Activated T-cell treated with anti-CD3 and anti-CD28 coated beads, Interleukin-2, amount 50 U/mL, for 4 hours (primary cell): ENCODE measurements around the gene RARRES2. TPM values are rescaled to one million over a fixed set of nuclear protein-coding genes. Genes with fewer than 3 reads are reported as not detected.

Source experiments
- ATAC-seq, 2 donors: fragments of 200-7000 bp; cut with Tn5 transposase; one replicate each; pipeline ENCODE4 v1.10.0; 2021
- DNase-seq: peaks from one replicate; pipeline ENCODE4 v3.0.0-alpha.2; 2020
- H3K27me3 Mint-ChIP-seq: one replicate; pipeline ENCODE4 v1.8.0; 2021; ENCODE audit warnings: low read depth, mixed read lengths
- H3K36me3 Mint-ChIP-seq: one replicate; pipeline ENCODE4 v1.8.0; 2022; ENCODE audit warnings: mixed read lengths; ENCODE audit not compliant: insufficient read depth
- H3K4me1 Mint-ChIP-seq: one replicate; pipeline ENCODE4 v1.8.0; 2021; ENCODE audit warnings: low read depth, mixed read lengths
- H3K4me3 Mint-ChIP-seq: one replicate; pipeline ENCODE4 v1.8.0; 2021; ENCODE audit warnings: mild to moderate bottlenecking, moderate library complexity, mixed read lengths
- H3K9me3 Mint-ChIP-seq: one replicate; pipeline ENCODE4 v1.8.0; 2021; ENCODE audit warnings: mixed read lengths
- total RNA-seq, 3 donors: library from RNA; stranded (reverse); gene quantifications; one replicate each; pipeline ENCODE4 v1.2.1, GENCODE V29; 2021

The RARRES2 gene
- total RNA-seq, 3 donors from 2014 or later, result 1.2 to 1.4 (median 1.3) TPM

DNA sequence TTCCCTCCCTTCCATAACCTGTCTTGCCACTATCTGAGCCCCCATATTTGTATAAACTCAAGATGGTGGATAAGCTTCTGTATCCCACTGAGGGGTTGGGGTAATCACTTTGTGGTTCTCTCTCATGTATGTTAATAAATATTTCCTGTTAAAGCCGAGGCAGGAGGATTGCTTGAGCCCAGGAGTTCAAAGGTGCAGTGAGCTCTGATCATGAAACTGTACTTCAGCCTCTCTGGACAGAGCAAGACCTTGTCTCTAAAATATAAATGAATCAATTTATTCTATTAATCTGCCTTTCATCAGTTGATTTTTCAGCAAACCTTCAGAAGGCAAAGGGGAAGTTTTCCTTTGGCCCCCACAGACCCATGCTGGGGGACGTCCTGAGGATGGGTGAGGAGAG, 1.8 kb upstream of the RARRES2 start:
- H3K9me3 Mint-ChIP-seq, result no peaks in the 10 kb centered on the region
- H3K4me3 Mint-ChIP-seq, result no peak overlapping the region
- DNase-seq, result no peak
- no peaks in the 10 kb centered on the region for H3K36me3 Mint-ChIP-seq
- peaks cover 11% of the 10 kb centered on the region for H3K4me1 Mint-ChIP-seq
- ATAC-seq, result no peak
- peaks cover 49% of the 10 kb centered on the region for H3K27me3 Mint-ChIP-seq

DNA sequence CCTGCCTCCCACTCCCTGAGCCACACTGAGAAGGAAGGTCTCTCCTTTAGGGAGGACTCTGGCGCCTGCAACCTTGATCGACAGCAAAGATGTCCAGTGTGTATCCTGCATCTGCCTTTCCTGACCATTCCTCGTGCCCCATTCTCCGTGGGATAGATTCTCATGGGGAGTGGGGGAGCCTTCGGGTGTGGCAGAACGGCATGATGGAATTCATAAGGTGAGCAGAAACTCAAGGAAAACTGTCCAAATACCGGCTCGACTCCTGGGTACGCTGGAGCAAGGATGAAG, 636 bp upstream of the RARRES2 start:
- Mint-ChIP-seq H3K9me3 (no peaks in the 10 kb centered on the region), H3K27me3 (peaks cover 49% of the 10 kb centered on the region), H3K4me3 (no peak overlapping the region), H3K36me3 (peaks cover 6% of the 10 kb centered on the region), H3K4me1 (peaks cover 11% of the 10 kb centered on the region)
- DNase-seq (no peak), ATAC-seq (no peak)

DNA sequence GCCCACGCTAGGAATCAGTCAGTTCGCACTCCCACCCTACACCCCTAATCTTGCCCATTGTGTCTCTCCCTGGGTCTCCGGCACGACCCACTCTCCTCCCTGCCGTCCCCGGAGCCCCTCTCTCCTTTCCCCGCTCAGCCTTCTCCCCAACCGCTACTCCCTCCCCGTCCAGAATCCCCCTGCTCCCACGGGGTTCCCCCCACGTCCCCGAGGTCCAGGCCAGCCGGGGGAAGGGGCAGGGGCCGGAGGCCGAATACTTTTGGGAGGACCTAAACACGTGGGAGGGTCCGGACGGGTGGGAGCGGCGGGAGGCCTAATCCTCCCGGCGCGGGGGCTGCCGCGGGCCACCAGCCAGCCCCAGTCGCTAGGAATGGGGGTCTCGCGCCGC, 560 bp downstream of the RARRES2 start:
- ATAC-seq (no peak), DNase-seq (no peak)
- Mint-ChIP-seq H3K4me3 (no peak overlapping the region), H3K9me3 (no peaks in the 10 kb centered on the region), H3K27me3 (peaks cover 41% of the 10 kb centered on the region), H3K36me3 (peaks cover 9% of the 10 kb centered on the region), H3K4me1 (peaks cover 11% of the 10 kb centered on the region)

DNA sequence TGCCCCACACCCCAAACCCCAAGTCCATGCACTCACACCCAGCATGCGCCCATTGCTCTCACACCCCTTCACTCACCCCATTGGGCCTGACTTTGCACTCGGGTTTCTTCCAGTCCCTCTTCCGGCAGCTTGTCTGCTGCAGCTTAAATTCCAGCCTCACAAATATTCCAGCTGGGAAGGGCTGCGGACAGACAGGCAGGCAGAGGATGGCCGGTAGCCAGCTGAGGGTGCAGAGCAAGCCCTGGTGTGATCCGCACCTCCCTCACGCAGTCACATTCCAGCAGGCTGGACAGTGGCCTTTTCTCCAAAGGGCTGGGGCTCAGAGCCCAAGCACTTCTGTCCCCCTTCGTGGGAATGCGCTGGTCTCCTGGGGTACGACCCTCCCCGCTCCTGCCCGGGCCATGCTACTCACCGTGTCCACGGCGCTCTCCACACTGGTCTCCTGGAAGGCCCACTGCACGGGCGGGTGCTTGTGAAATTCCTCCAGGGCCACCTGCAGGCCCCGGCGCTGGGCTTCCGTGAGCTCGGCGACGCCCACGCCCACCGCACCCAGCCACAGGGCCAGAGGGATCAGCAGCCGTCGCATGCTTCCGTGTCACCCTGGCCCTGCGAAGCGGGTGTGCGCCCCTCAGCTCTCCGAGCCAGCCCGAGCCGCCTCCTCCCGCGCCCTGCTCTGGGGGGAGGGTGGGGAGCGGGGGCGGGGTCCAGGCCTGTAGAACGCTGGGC, 1.2 kb downstream of the RARRES2 start:
- DNase-seq (no peak), ATAC-seq (peak; percentile 61 to 65)
- Mint-ChIP-seq H3K9me3 (no peaks in the 10 kb centered on the region), H3K27me3 (peaks cover 40% of the 10 kb centered on the region), H3K4me3 (no peak overlapping the region), H3K4me1 (peaks cover 11% of the 10 kb centered on the region), H3K36me3 (peaks cover 9% of the 10 kb centered on the region)

DNA sequence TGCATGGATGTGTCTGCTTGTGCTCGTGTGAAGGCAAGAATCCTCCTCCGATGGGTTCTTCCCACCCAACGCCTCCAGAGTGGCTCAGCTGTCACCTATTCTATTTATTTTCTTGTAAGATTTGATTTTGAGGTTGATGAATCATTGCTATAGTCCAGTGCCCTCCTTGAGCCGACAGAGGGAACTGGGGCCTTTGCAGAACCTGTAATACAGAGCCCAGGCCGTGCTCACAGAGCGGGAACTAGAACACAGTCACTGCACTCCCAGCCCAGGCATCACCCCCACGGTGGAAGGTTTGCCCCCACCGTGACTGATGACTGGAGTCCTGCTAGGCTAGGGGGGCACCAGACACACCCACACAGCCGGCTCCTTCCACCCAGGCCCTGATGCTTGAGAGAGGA, 2.0 kb downstream of the RARRES2 start:
- Mint-ChIP-seq H3K9me3 (no peaks in the 10 kb centered on the region), H3K4me3 (no peak overlapping the region), H3K4me1 (peaks cover 11% of the 10 kb centered on the region), H3K36me3 (peaks cover 9% of the 10 kb centered on the region), H3K27me3 (peaks cover 33% of the 10 kb centered on the region)
- ATAC-seq, result no peak
- no peak for DNase-seq

DNA sequence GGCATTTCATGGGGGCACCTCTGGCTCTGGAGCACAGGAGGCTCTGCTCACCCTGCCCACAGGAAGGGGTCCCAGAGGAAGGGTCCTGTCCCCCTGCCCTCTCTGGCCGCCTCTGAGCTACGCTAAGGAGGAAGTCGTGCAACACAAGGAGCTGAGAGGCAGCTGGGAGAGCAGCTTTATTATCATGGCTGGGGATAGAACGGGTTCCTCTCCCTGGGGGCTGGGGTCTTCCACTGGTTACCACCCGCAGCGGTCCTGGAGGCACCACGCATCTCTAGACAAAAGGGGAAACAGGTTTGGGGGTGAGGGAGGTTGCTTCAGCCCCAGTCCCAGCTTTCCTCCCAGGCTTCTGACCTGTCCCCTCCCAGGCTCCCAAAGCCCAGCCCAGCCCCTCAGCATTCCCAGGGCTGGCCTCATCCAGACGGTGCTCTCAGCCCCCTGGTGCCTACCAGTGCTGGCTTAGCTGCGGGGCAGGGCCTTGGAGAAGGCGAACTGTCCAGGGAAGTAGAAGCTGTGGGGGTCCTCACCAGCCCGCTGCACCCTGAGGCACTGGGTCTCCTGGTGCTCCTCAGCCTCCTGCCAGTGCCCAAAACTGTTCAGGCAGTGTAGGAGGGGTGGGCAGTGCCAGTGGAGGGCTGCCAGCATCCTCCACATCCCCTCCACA, 3.1 kb downstream of the RARRES2 start:
- Mint-ChIP-seq H3K9me3 (no peaks in the 10 kb centered on the region), H3K4me3 (no peak overlapping the region), H3K27me3 (peaks cover 26% of the 10 kb centered on the region), H3K4me1 (peaks cover 11% of the 10 kb centered on the region), H3K36me3 (peaks cover 9% of the 10 kb centered on the region)
- no peak for DNase-seq
- ATAC-seq, result no peak

DNA sequence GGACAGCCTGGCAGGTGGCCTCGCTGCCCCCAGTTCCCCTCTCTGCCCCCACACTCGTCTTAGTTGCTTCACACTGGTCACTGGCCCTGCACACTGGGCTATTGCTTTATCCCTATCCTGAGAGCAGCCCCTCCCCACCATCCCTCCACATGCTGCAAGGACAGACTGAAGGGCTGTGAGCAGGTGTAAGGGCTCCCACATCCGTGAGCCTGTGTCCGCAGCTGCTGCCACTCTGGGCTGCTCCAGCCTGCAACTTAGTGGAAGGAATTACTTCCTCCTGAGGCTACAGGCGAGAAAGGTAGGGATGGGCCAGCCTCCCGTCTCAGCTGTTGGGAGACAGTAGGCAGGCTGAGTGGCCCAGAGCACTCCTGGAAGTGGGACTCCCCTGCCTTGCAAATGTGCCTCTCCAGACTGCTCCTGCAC, 3.8 kb downstream of the RARRES2 start:
- H3K4me1 Mint-ChIP-seq, result peaks cover 11% of the 10 kb centered on the region
- no peaks in the 10 kb centered on the region for H3K9me3 Mint-ChIP-seq
- no peak for DNase-seq
- peaks cover 23% of the 10 kb centered on the region for H3K27me3 Mint-ChIP-seq
- H3K36me3 Mint-ChIP-seq, result peaks cover 9% of the 10 kb centered on the region
- ATAC-seq, result no peak
- H3K4me3 Mint-ChIP-seq, result no peak overlapping the region

DNA sequence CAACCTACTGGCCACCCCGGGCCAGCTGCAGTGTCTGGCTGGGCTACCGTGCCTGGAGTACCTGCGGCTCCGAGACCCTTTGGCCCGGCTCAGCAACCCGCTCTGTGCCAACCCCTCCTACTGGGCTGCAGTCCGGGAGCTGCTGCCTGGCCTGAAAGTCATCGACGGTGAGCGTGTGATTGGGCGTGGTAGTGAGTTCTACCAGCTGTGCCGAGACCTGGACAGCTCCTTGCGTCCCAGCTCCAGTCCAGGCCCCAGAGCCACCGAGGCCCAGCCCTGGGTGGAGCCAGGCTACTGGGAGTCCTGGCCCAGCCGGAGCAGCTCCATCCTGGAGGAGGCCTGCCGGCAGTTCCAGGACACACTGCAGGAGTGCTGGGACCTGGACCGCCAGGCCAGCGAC, 4.2 kb downstream of the RARRES2 start:
- Mint-ChIP-seq H3K36me3 (peaks cover 9% of the 10 kb centered on the region), H3K27me3 (peaks cover 19% of the 10 kb centered on the region), H3K4me1 (peaks cover 11% of the 10 kb centered on the region), H3K9me3 (no peaks in the 10 kb centered on the region), H3K4me3 (no peak overlapping the region)
- DNase-seq (no peak), ATAC-seq (no peak)

DNA sequence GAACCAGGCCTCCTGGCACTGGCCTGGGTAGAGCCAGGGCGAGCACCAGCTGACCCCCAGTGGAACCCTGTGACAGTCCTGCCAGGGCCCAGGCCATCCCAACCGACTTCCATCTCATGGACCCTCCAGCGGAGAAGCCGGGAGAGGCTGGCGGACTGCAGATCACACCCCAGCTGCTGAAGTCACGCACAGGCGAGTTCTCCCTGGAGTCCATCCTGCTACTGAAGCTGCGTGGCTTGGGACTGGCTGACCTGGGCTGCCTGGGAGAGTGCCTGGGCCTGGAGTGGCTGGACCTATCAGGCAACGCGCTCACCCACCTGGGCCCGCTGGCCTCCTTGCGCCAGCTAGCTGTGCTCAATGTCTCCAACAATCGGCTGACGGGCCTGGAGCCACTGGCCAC, 4.7 kb downstream of the RARRES2 start:
- ATAC-seq, result no peak
- Mint-ChIP-seq H3K4me1 (peaks cover 9% of the 10 kb centered on the region), H3K4me3 (no peak overlapping the region)

DNA sequence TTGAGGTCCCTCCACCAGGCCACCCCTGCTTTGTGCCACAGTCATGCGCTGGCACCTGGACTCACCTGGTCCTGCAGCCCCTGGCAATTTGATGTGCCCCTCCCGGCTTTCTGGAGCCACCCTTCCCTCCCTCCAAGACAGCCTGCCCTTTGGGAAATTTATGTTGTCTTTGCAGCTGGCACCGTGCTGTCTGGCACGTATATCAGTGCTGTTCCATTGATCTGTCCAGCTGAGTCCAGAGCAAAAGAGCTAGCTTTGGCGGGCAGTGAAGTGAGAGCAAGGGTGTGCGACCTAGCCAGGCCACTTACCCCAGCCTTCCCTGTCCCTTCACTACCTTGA, 5.7 kb downstream of the RARRES2 start:
- ATAC-seq (no peak), DNase-seq (no peak)
- Mint-ChIP-seq H3K4me3 (no peak overlapping the region), H3K4me1 (peaks cover 7% of the 10 kb centered on the region), H3K9me3 (no peaks in the 10 kb centered on the region), H3K36me3 (peaks cover 12% of the 10 kb centered on the region), H3K27me3 (peaks cover 12% of the 10 kb centered on the region)

More for the DNA sequence above, 4.7 kb downstream of the RARRES2 start:
- H3K36me3 Mint-ChIP-seq, result peaks cover 9% of the 10 kb centered on the region
- H3K27me3 Mint-ChIP-seq, result peaks cover 14% of the 10 kb centered on the region
- H3K9me3 Mint-ChIP-seq, result no peaks in the 10 kb centered on the region
- DNase-seq, result no peak

DNA sequence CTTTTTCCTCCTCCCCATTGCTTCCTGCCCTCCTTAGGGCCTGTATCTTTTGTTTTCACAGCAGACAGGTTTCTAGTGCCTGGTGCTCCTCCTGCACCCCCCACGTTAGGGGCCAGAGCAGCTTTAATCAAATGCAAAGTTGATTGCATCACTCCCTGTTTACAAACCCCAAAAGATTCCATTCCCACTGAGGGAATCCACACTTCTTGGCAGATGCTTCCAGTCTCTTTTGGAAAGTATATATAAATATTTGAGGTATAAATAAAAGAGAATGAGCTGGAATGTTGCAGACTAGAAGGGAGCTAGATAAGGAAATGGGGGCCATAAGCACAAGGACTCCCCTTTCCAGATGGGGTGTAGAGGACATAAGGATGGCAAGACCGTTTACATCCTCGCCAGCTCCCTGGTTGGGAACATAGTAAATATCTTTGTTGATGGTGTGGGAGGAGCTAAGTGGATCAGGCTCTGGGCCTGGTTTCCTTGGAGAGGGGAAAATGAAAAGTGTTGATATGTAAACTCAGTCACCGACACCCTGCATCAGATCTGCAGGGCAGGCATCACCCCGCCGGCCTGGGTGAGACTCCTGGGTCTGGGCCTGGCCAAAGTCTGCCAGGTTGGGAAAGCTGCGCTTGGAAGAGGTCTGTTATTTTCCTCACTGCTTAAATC, 6.2 kb downstream of the RARRES2 start:
- DNase-seq (no peak), ATAC-seq (no peak)
- Mint-ChIP-seq H3K4me1 (peaks cover 6% of the 10 kb centered on the region), H3K27me3 (peaks cover 9% of the 10 kb centered on the region), H3K36me3 (peaks cover 12% of the 10 kb centered on the region), H3K4me3 (no peak overlapping the region), H3K9me3 (no peaks in the 10 kb centered on the region)

DNA sequence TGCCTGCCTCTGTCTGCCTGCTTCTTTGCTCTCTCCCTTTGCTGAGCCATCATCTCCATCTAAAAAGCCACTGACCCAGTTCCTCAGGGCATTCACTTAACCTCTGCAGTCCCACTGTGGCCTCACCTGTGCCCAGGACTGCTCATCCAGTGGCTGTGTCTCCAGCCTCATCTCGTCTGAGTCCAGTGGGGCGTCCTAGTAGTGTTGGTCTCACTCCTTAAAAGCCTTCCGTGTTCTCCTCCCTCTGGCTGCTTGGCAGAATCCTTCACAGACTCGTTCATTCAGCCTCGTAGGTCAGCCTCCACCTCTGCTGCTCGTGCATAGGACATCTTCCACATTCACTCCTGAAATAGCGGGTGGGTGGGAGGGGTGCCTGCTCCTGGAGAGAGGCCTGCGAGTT, 7.3 kb downstream of the RARRES2 start:
- Mint-ChIP-seq H3K36me3 (peaks cover 13% of the 10 kb centered on the region), H3K4me1 (no peaks in the 10 kb centered on the region), H3K27me3 (no peaks in the 10 kb centered on the region), H3K9me3 (no peaks in the 10 kb centered on the region), H3K4me3 (no peak overlapping the region)
- no peak for DNase-seq
- no peak for ATAC-seq

DNA sequence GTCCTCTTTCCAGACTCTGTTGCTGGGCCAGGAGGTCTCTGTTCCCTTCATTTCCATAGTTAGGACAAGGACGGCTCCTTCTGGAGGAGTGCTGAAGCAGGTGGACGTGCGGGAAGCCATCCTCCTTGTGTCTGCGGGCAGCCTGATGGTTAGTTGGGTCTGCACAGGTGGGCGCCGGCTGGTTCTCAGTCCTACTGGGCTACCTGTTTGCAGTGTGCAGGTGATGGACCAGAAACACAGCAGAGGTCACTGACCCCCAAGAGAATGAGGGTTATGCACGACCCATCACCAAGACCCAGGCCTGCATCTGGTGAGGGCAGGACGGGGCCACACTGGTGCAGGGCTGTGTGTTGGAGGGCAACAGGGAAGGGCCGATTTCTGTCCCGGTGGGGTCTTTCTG, 7.8 kb downstream of the RARRES2 start:
- no peak overlapping the region for H3K4me3 Mint-ChIP-seq
- H3K9me3 Mint-ChIP-seq, result no peaks in the 10 kb centered on the region
- no peaks in the 10 kb centered on the region for H3K4me1 Mint-ChIP-seq
- DNase-seq (no peak), ATAC-seq (no peak)
- peaks cover 16% of the 10 kb centered on the region for H3K36me3 Mint-ChIP-seq
- no peaks in the 10 kb centered on the region for H3K27me3 Mint-ChIP-seq

DNA sequence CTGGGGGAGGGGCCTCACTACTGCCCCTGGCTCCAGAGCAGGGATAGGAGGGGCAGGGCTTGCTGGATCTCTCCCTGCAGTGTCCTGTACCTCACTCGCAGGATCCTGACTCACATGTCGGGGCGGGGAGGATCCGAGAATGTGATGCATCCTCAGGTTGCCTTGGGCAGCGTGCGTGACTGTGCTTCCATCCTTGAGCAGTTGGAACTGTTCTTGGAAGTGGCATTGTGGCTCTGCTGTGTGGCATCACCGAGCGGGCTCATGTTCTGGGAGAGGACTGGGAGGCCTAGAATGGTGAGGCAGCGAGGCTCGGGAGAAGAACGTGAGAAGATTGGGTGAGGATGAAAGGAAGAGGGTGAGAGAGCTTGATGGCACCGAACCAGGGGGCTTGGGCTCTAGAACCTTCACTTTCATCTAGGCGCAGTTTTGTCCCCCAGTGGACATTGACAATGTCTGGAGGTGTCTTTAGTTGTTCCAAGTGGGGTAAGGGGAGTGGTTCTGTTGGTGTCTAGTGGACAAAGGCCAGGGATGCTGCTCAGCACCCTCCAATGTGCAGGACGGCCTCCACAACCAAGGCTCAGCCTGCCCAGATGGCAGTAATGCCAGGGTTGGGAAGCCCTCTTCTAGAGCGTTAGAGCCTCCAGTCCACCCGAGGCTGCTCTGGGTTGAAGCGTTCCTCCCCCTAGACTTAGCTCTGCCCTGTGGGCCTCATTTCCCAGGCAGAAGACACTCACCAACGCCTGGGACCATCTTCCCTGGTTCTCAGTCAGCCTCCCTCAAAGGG, 8.4 kb downstream of the RARRES2 start:
- DNase-seq, result no peak
- no peak overlapping the region for H3K4me3 Mint-ChIP-seq
- H3K9me3 Mint-ChIP-seq, result no peaks in the 10 kb centered on the region
- H3K27me3 Mint-ChIP-seq, result no peaks in the 10 kb centered on the region
- ATAC-seq, result no peak
- peaks cover 16% of the 10 kb centered on the region for H3K36me3 Mint-ChIP-seq
- H3K4me1 Mint-ChIP-seq, result no peaks in the 10 kb centered on the region
